ENCODE results near the gene DEGS2. TPM values are rescaled to one million over a fixed set of nuclear protein-coding genes. Genes with fewer than 3 reads are reported as not detected.

DEGS2 gene
- total and polyA plus RNA-seq, 2 of the 13 experiments (the other 11 are each of a cell fraction or from before 2014, with no cell fraction given) = 0.09 TPM

GRCh38 chr14:100160534-100160916 lies 1.1 kb upstream of the DEGS2 start:
- Histone ChIP-seq H4K20me1 (ENCODE audit: insufficient read depth, low read length) (no peaks in the 10 kb centered on the region), H3K36me3 (replicated peaks in 1 of 2; ENCODE audit: control insufficient read depth in 1 of 2, insufficient read depth in 2 of 2, low read length in 2 of 2) (no peaks in the 10 kb centered on the region), H3K4me1 (ENCODE audit: insufficient read depth, low read length) (peaks cover 25% of the 10 kb centered on the region), H2AFZ (ENCODE audit: low read length) (no peak overlapping the region), H3K9ac (ENCODE audit: insufficient read depth, low read depth, low read length) (no peak overlapping the region), H3K79me2 (ENCODE audit: insufficient read depth, low read length) (no peaks in the 10 kb centered on the region), H3K4me2 (ENCODE audit: low read depth, low read length) (no peak overlapping the region; the same call in 1 of the 2 replicates), H3K4me3 (replicated peaks in 1 of 3; ENCODE audit: insufficient read depth in 1 of 3, low read depth in 2 of 3, low read length in 3 of 3) (no peak overlapping the region), H3K27me3 (ENCODE audit: control insufficient read depth in 1 of 2, insufficient read depth in 2 of 2, low read length in 2 of 2) (peaks cover 8 to 40% of the 10 kb centered on the region in 2 experiments; a peak in 4 of 5 replicates), H3K27ac (ENCODE audit: extremely low read length, insufficient read depth, low read length) (no peak overlapping the region), H3K9me3 (ENCODE audit: low read length) (no peaks in the 10 kb centered on the region)
- ATAC-seq = no peak
- CTCF ChIA-PET (ENCODE audit: low intra/inter-chr PET ratio, low total read pairs) = no interaction called here
- WGBS (ENCODE audit: low lambda C conversion rate) = no CpG with 5 or more reads among the region's 7 CpGs
- no peak for FAIRE-seq
- POLR2A ChIA-PET = no interaction called here
- no TSS peak for BruUV-seq (replicated peaks)
- in situ Hi-C loops (cut with HindIII; ENCODE audit: extremely low pct_ligation_motif_present, low pct_unique_long_range_greater_than_20kb) (no loop called here), intact Hi-C loops (cut with micrococcal nuclease; ENCODE audit: unreplicated experiment) (no loop called here)
- no peak for DNase-seq (ENCODE audit: low spot score)
- TF ChIP-seq, protein P1, sequence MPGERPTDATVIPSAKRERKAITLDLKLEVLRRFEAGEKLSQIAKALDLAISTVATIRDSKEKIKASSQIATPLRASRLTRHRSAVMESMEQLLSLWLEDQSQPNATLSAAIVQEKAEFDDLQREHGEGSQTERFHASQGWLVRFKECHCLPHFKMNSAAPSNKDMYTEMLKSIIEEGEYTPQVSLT (CRISPR knock-in tag; IDR thresholded peaks at IDR 0.05; ENCODE audit: borderline replicate concordance, low read depth) = no peak
- TF ChIP-seq ZNF703 (CRISPR knock-in tag; IDR thresholded peaks at IDR 0.05; ENCODE audit: borderline replicate concordance) = no peak
- TF ChIP-seq KMT2A (CRISPR knock-in tag; IDR thresholded peaks at IDR 0.05) = no peak
- TF ChIP-seq NONO (IDR thresholded peaks at IDR 0.05) = no peak
- TF ChIP-seq NONO (CRISPR knock-in tag; conservative IDR thresholded peaks at IDR 0.05) = no peak
- TF ChIP-seq, protein P2, sequence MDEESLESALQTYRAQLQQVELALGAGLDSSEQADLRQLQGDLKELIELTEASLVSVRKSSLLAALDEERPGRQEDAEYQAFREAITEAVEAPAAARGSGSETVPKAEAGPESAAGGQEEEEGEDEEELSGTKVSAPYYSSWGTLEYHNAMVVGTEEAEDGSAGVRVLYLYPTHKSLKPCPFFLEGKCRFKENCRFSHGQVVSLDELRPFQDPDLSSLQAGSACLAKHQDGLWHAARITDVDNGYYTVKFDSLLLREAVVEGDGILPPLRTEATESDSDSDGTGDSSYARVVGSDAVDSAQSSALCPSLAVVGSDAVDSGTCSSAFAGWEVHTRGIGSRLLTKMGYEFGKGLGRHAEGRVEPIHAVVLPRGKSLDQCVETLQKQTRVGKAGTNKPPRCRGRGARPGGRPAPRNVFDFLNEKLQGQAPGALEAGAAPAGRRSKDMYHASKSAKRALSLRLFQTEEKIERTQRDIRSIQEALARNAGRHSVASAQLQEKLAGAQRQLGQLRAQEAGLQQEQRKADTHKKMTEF (CRISPR knock-in tag; IDR thresholded peaks at IDR 0.05) = no peak
- TF ChIP-seq ELF1 (CRISPR knock-in tag; IDR thresholded peaks at IDR 0.05) = no peak
- TF ChIP-seq TCF7 (IDR thresholded peaks at IDR 0.05; ENCODE audit: low read depth) = no peak
- no peak for TF ChIP-seq ATF7-NPFF (CRISPR knock-in tag; IDR thresholded peaks at IDR 0.05; ENCODE audit: low read depth)
- TF ChIP-seq SMARCC2 (IDR thresholded peaks at IDR 0.05) = no peak
- no peak for TF ChIP-seq ZNF549 (CRISPR knock-in tag; IDR thresholded peaks at IDR 0.05)
- TF ChIP-seq ZNF792 (CRISPR knock-in tag; IDR thresholded peaks at IDR 0.05) = no peak
- no peak for TF ChIP-seq SRSF4 (IDR thresholded peaks at IDR 0.05; ENCODE audit: low read depth, low read length, poor library complexity, severe bottlenecking)
- TF ChIP-seq, protein P3, sequence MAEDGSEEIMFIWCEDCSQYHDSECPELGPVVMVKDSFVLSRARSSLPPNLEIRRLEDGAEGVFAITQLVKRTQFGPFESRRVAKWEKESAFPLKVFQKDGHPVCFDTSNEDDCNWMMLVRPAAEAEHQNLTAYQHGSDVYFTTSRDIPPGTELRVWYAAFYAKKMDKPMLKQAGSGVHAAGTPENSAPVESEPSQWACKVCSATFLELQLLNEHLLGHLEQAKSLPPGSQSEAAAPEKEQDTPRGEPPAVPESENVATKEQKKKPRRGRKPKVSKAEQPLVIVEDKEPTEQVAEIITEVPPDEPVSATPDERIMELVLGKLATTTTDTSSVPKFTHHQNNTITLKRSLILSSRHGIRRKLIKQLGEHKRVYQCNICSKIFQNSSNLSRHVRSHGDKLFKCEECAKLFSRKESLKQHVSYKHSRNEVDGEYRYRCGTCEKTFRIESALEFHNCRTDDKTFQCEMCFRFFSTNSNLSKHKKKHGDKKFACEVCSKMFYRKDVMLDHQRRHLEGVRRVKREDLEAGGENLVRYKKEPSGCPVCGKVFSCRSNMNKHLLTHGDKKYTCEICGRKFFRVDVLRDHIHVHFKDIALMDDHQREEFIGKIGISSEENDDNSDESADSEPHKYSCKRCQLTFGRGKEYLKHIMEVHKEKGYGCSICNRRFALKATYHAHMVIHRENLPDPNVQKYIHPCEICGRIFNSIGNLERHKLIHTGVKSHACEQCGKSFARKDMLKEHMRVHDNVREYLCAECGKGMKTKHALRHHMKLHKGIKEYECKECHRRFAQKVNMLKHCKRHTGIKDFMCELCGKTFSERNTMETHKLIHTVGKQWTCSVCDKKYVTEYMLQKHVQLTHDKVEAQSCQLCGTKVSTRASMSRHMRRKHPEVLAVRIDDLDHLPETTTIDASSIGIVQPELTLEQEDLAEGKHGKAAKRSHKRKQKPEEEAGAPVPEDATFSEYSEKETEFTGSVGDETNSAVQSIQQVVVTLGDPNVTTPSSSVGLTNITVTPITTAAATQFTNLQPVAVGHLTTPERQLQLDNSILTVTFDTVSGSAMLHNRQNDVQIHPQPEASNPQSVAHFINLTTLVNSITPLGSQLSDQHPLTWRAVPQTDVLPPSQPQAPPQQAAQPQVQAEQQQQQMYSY (CRISPR knock-in tag; IDR thresholded peaks at IDR 0.05) = no peak
- TF ChIP-seq ATRX (CRISPR knock-in tag; IDR thresholded peaks at IDR 0.05; ENCODE audit: borderline replicate concordance) = no peak
- TF ChIP-seq GLI4 (CRISPR knock-in tag; IDR thresholded peaks at IDR 0.05; ENCODE audit: borderline replicate concordance) = no peak
- TF ChIP-seq ZNF451 (CRISPR knock-in tag; IDR thresholded peaks at IDR 0.05) = no peak
- no peak for TF ChIP-seq ZNF678 (CRISPR knock-in tag; IDR thresholded peaks at IDR 0.05)
- TF ChIP-seq ZNF230 (CRISPR knock-in tag; IDR thresholded peaks at IDR 0.05) = no peak

Measured in HepG2 (cell line).